HCT116 (cell line): ENCODE results near the gene CGB1. TPM values are rescaled to one million over a fixed set of nuclear protein-coding genes. Genes with fewer than 3 reads are reported as not detected.

Experiments
- ATAC-seq: fragments of 200-7000 bp; cut with Tn5 transposase; 2 replicates; pipeline ENCODE4 v1.9.1; 2020; ENCODE audit warnings: mild to moderate bottlenecking, moderate library complexity
- BruUV-seq: library from RNA; stranded (reverse); fragments of 400-500 nt; replicated peaks from 2 replicates; lab custom pipeline; 2021; lab: Mats Ljungman, UMichigan
- CTCF ChIA-PET: fragments of 300-600 bp; sonication (Branson Sonifier 250); formaldehyde crosslinking; loops from one replicate; lab custom pipeline; 2021; ENCODE audit warnings: antibody characterized with exemption; lab: Charles Lee
- POLR2A ChIA-PET: fragments of 300-600, 350-600 bp; sonication (Branson Sonifier 250); formaldehyde crosslinking; loops from one replicate; lab custom pipeline; 2021; ENCODE audit warnings: antibody characterized with exemption; lab: Charles Lee
- RAD21 ChIA-PET, 2 experiments: fragments of 300-600 bp; sonication (Branson Sonifier 250); formaldehyde crosslinking; loops; one replicate each; lab custom pipeline; 2023; ENCODE audit warnings: low total read pairs in 2 of 2; ENCODE audit not compliant: uncharacterized antibody in 2 of 2, unreplicated experiment in 2 of 2, low non-redundant PET in 1 of 2; lab: Charles Lee
- DNase-seq: peaks from one replicate; pipeline ENCODE4 v3.0.0-alpha.2; 2010; ENCODE audit warnings: low read depth, low spot score
- H2AFZ ChIP-seq: fragments of 200-600 bp; shearing (Covaris generic), sonication (generic); 2 replicates; pipeline ENCODE4 v1.6.1; 2017; ENCODE audit warnings: low read depth, mixed run types, mixed read lengths, antibody characterized with exemption, low read length; ENCODE audit not compliant: poor library complexity, severe bottlenecking
- H3K27ac ChIP-seq: 2 replicates; pipeline ENCODE4 v1.5.1; 2012; ENCODE audit warnings: low read depth, low read length
- H3K27me3 ChIP-seq: fragments of 200-600 bp; sonication (generic); 2 replicates; pipeline ENCODE4 v1.6.1; 2016; ENCODE audit warnings: mixed run types, low read length, mixed read lengths; ENCODE audit not compliant: insufficient read depth
- H3K36me3 ChIP-seq, 2 experiments: fragments of 200-500 bp in 1 of 2; fragments of 200-600 bp in 1 of 2; sonication (Bioruptor generic) in 1 of 2; sonication (generic) in 1 of 2; 2 replicates each; pipeline versions ENCODE4 v1.5.1 to v1.6.1; 2014 to 2016; ENCODE audit warnings: low read length in 2 of 2, inconsistent platforms in 1 of 2, mixed read lengths in 1 of 2, mixed run types in 1 of 2; ENCODE audit not compliant: insufficient read depth in 2 of 2, control insufficient read depth in 1 of 2
- H3K4me1 ChIP-seq, 2 experiments: fragments of 200-600 bp in 1 of 2; sonication (generic) in 1 of 2; 2 replicates each; pipeline versions ENCODE4 v1.5.1 to v1.6.1; 2012 to 2017; ENCODE audit warnings: low read length in 2 of 2, inconsistent platforms in 1 of 2, mild to moderate bottlenecking in 1 of 2, mixed read lengths in 1 of 2, mixed run types in 1 of 2, moderate library complexity in 1 of 2; ENCODE audit not compliant: insufficient read depth in 2 of 2, control insufficient read depth in 1 of 2
- H3K4me2 ChIP-seq: fragments of 200-600 bp; sonication (generic); 2 replicates; pipeline ENCODE4 v1.6.1; 2017; ENCODE audit warnings: mixed run types, low read length, mixed read lengths
- H3K4me3 ChIP-seq, 2 experiments: fragments of 200-600 bp in 1 of 2; sonication (generic) in 1 of 2; replicated peaks in 1 of 2; 2 replicates each; pipeline ENCODE4 v1.5.1; 2011 to 2016; ENCODE audit warnings: low read length in 2 of 2, control low read depth in 1 of 2, low read depth in 1 of 2, mild to moderate bottlenecking in 1 of 2, mixed read lengths in 1 of 2, mixed run types in 1 of 2
- H3K79me2 ChIP-seq: fragments of 200-600 bp; sonication (generic); 2 replicates; pipeline ENCODE4 v1.6.1; 2017; ENCODE audit warnings: mild to moderate bottlenecking, mixed run types, low read length, moderate library complexity, mixed read lengths; ENCODE audit not compliant: insufficient read depth
- H3K9ac ChIP-seq: fragments of 200-600 bp; sonication (generic); 2 replicates; pipeline ENCODE4 v1.6.1; 2016; ENCODE audit warnings: low read length, mixed read lengths
- H3K9me2 ChIP-seq: fragments of 200-600 bp; sonication (generic), shearing (Covaris generic); 2 replicates; pipeline ENCODE4 v1.6.1; 2017; ENCODE audit warnings: mixed run types, mild to moderate bottlenecking, moderate library complexity; ENCODE audit not compliant: insufficient read depth
- H3K9me3 ChIP-seq, 2 experiments: fragments of 200-500 bp in 1 of 2; fragments of 200-600 bp in 1 of 2; sonication (Bioruptor generic) in 1 of 2; sonication (generic) in 1 of 2; 2 replicates each; pipeline ENCODE4 v1.6.1; 2014 to 2017; ENCODE audit warnings: low read length in 2 of 2, mixed read lengths in 2 of 2, inconsistent platforms in 1 of 2, low read depth in 1 of 2, mild to moderate bottlenecking in 1 of 2, mixed run types in 1 of 2, moderate library complexity in 1 of 2; ENCODE audit not compliant: control insufficient read depth in 1 of 2, insufficient read depth in 1 of 2
- H4K20me1 ChIP-seq: fragments of 200-600 bp; sonication (generic), shearing (Covaris generic); 2 replicates; pipeline ENCODE4 v1.6.1; 2017; ENCODE audit warnings: mixed run types, mild to moderate bottlenecking, moderate library complexity; ENCODE audit not compliant: insufficient read depth
- CEBPB ChIP-seq: IDR thresholded peaks from 2 replicates; pipeline ENCODE4 v1.6.1; 2012; ENCODE audit warnings: low read depth
- EZH2phosphoT487 ChIP-seq: fragments of 200-600 bp; IDR thresholded peaks from 2 replicates; pipeline ENCODE4 v1.6.1; 2018; ENCODE audit warnings: antibody characterized with exemption, borderline replicate concordance
- FOSL1 ChIP-seq: IDR thresholded peaks from 2 replicates; pipeline ENCODE4 v1.6.1; 2012; ENCODE audit warnings: low read depth
- POLR2A ChIP-seq: IDR thresholded peaks from 2 replicates; pipeline ENCODE4 v1.7.0; 2011; ENCODE audit warnings: borderline replicate concordance; ENCODE audit not compliant: insufficient read depth, insufficient read length; ENCODE audit errors: extremely low read depth
- SP1 ChIP-seq: IDR thresholded peaks from 2 replicates; pipeline ENCODE4 v1.6.1; 2012; ENCODE audit warnings: low read depth
- SRF ChIP-seq: IDR thresholded peaks from 2 replicates; pipeline ENCODE4 v1.6.1; 2012; ENCODE audit warnings: low read depth
- TCF7L2 ChIP-seq: IDR thresholded peaks from 2 replicates; pipeline ENCODE4 v1.7.0; 2011; ENCODE audit warnings: borderline replicate concordance, inconsistent platforms; ENCODE audit not compliant: insufficient read depth, insufficient read length; ENCODE audit errors: extremely low read depth
- ZBTB33 ChIP-seq: IDR thresholded peaks from 2 replicates; pipeline ENCODE4 v1.6.1; 2011; ENCODE audit warnings: mild to moderate bottlenecking, low read length, moderate library complexity; ENCODE audit not compliant: insufficient replicate concordance; ENCODE audit errors: extremely low read depth
- intact Hi-C: fragments of 100-400 bp; cut with micrococcal nuclease; formaldehyde crosslinking; loops from 2 replicates; pipeline ENCODE4 v1.10.0; 2022
- total RNA-seq: library from RNA; stranded (reverse); gene quantifications from one replicate; pipeline ENCODE4 v1.2.1, GENCODE V29; 2021; ENCODE audit not compliant: unreplicated experiment
- TF ChIP-seq, protein P1 (sequence below): IDR thresholded peaks from 2 replicates; pipeline ENCODE4 v1.6.1; 2012

Gene CGB1
- total RNA-seq, 1 experiment from 2014 or later = 0.76 TPM

- H3K4me3 ChIP-seq = no peak overlapping the region
- no peak overlapping the region for H3K4me2 ChIP-seq
- no peak for DNase-seq
- intact Hi-C loops = no loop called here
- ChIA-PET POLR2A (no interaction called here), RAD21 (no interaction called here), CTCF (interaction anchor here (3.3 kb wide), 1 partner anchor 11 kb away, joined by 19 read pairs; no protein-coding TSS in a partner anchor)
- no peak for TF ChIP-seq EZH2phosphoT487
- TF ChIP-seq FOSL1 = no peak
- no peak for TF ChIP-seq CEBPB
- TF ChIP-seq, protein P1, sequence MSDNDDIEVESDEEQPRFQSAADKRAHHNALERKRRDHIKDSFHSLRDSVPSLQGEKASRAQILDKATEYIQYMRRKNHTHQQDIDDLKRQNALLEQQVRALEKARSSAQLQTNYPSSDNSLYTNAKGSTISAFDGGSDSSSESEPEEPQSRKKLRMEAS = no peak
- no peak for TF ChIP-seq ZBTB33
- TF ChIP-seq SRF = no peak
- no peak for TF ChIP-seq SP1
- no peak for TF ChIP-seq POLR2A
- no peak for TF ChIP-seq TCF7L2
- no peaks in the 10 kb centered on the region for H4K20me1 ChIP-seq
- BruUV-seq = no TSS peak
- H3K27ac ChIP-seq = no peak overlapping the region
- no peak overlapping the region for H3K9ac ChIP-seq
- H2AFZ ChIP-seq = no peak overlapping the region
- no peaks in the 10 kb centered on the region for H3K4me1 ChIP-seq
- ATAC-seq = no peak
- H3K9me3 ChIP-seq = no peaks in the 10 kb centered on the region
- no peaks in the 10 kb centered on the region for H3K9me2 ChIP-seq
- H3K27me3 ChIP-seq = no peaks in the 10 kb centered on the region
- peaks cover 49 to 51% of the 10 kb centered on the region in 2 experiments for H3K36me3 ChIP-seq
- H3K79me2 ChIP-seq = no peaks in the 10 kb centered on the region
Measured at GRCh38 chr19:49011194-49011593, 25.5 kb downstream of the CGB1 start.
